ENCODE measurements around the gene KRTAP24-1. TPM values are rescaled to one million over a fixed set of nuclear protein-coding genes. Genes with fewer than 3 reads are reported as not detected.

Gene KRTAP24-1
- polyA plus RNA-seq, 3 donors: not detected

GRCh38 chr21:30243691-30244090 lies 39.1 kb downstream of the KRTAP24-1 start:
- no peak overlapping the region for H3K27ac ChIP-seq (ENCODE audit: low read depth, low read length)

- H3K27ac ChIP-seq (ENCODE audit: low read depth, low read length): no peak overlapping the region
- 72 to 79% (median 73%) methylated on average over 3 of the region's 3 CpGs for WGBS, 3 donors
These were observed 42.1 kb downstream of the KRTAP24-1 start for GRCh38 chr21:30240661-30241060.

- H3K27ac ChIP-seq (ENCODE audit: low read depth, low read length): no peak overlapping the region
- WGBS, 3 donors: 86 to 93% (median 89%) methylated on average over 1 of the region's 1 CpG
These were observed 44.6 kb downstream of the KRTAP24-1 start for GRCh38 chr21:30238168-30238567.

GRCh38 chr21:30234643-30235042 lies 48.1 kb downstream of the KRTAP24-1 start:
- no peak overlapping the region for H3K27ac ChIP-seq (ENCODE audit: low read depth, low read length)
- WGBS, 3 donors: 56 to 59% (median 59%) methylated on average over 2 of the region's 2 CpGs

DNA sequence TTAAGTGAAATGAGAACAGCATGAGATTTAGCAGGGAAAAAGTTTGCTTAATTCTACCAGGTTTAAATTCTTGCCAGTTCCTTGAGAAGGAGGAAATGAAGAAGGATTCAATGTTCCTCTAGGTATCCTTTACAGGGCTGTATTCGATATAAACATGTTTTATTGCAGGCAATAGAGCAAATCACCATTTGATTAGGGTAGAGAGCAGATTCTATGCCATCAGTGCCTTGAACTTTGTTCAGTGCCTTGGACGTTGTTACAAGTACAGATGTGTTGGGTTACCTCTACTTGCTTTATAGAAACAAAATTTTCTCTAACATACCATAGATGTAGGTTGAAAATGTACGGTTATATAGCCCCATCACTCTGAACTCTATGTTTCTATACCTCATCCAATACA lies 48.7 kb downstream of the KRTAP24-1 start:
- no peak overlapping the region for H3K27ac ChIP-seq (ENCODE audit: low read depth, low read length)
- WGBS, 3 donors: 49 to 58% (median 57%) methylated on average over 3 of the region's 3 CpGs

DNA sequence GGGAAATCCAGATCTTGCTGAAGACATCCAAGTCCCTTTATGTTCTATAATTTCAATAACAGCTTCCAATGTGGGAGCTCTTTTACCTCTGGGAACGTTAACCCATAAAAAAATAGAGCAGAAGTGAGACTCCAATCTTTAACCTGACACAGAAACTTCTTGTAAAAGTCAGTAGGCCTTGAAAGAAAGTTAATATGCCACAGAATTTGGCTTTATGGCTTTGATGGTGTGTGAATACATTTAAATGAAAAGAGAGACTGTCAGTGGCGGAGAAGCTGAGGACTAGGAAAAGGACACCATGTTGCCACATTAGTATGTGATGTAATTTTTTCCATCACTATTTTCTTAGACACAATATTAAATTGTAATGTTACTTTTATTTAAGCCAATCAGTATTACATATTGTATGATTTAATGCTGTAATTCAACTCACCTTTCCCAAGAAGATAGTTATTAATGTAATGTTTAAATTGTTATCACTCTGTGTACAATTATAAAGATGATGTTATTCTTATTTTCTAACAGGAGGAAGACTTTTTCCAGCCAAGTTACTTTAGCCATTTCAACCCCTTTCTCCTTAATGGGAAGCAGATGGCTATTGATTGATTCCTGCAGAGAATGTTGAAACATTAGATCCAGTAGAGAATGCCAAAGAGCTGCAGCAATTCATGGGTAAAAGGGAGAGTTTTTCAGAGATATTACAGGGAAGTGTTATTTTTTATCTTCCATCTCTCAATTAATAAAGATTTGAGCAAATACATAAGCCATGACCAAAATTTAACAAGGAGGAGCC lies 49.3 kb downstream of the KRTAP24-1 start:
- WGBS, 3 donors: 60 to 82% (median 65%) methylated on average over 2 of the region's 2 CpGs
- no peak overlapping the region for H3K27ac ChIP-seq (ENCODE audit: low read depth, low read length)

DNA sequence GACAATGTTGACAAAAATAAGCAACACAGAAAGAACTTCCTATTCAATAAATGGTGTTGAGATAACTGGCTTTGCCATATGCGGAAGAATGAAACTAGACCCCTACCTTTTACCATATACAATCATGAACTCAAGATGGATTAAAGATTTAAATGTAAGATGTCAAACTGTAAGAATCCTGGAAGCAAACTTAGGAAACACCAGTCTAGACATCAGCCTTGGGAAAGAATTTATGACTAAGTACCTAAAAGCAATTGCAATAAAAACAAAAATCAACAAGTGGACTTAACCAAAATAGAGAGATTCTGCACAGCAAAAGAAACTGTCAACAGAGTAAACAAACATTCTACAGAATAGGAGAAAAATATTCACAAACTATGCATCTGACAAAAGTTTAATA lies 50.7 kb downstream of the KRTAP24-1 start:
- H3K27ac ChIP-seq (ENCODE audit: low read depth, low read length): no peak overlapping the region
- 97 to 98% (median 97%) methylated on average over 1 of the region's 1 CpG for WGBS, 3 donors

Other genes with a start within 250 kb of the KRTAP24-1 start
- gene CLDN17, start 116.1 kb downstream of the KRTAP24-1 start, polyA plus RNA-seq: not detected
- under 1 TPM in 1 of 3 donors, not detected in 2; 0.12 TPM for gene CLDN8, start 66.9 kb downstream of the KRTAP24-1 start, polyA plus RNA-seq
- gene KRTAP25-1, start 6.6 kb upstream of the KRTAP24-1 start, polyA plus RNA-seq: not detected
- not detected for gene KRTAP26-1, start 37.4 kb upstream of the KRTAP24-1 start, polyA plus RNA-seq
- not detected for gene KRTAP27-1, start 54.7 kb upstream of the KRTAP24-1 start, polyA plus RNA-seq
- not detected for gene KRTAP23-1, start 65.7 kb upstream of the KRTAP24-1 start, polyA plus RNA-seq
- not detected for gene KRTAP13-2, start 89.3 kb upstream of the KRTAP24-1 start, polyA plus RNA-seq
- not detected for gene KRTAP13-1, start 113.1 kb upstream of the KRTAP24-1 start, polyA plus RNA-seq
- gene KRTAP13-3, start 143.0 kb upstream of the KRTAP24-1 start, polyA plus RNA-seq: not detected
- gene KRTAP13-4, start 147.3 kb upstream of the KRTAP24-1 start, polyA plus RNA-seq: not detected
- gene KRTAP15-1, start 157.3 kb upstream of the KRTAP24-1 start, polyA plus RNA-seq: not detected
- not detected for gene KRTAP19-1, start 197.4 kb upstream of the KRTAP24-1 start, polyA plus RNA-seq
- not detected for gene KRTAP19-2, start 204.5 kb upstream of the KRTAP24-1 start, polyA plus RNA-seq
- gene KRTAP19-3, start 209.1 kb upstream of the KRTAP24-1 start, polyA plus RNA-seq: not detected
- not detected for gene KRTAP19-4, start 214.2 kb upstream of the KRTAP24-1 start, polyA plus RNA-seq
- gene KRTAP19-5, start 219.2 kb upstream of the KRTAP24-1 start, polyA plus RNA-seq: not detected

Data from adipose tissue (tissue), 3 donors.